ENCODE results near the gene EXOC6.

EXOC6 gene

GRCh38 chr10:93068411-93069244 is 220.3 kb downstream of the EXOC6 start:
- DNase-seq, result no peak

GRCh38 chr10:93069245-93069561 is 220.9 kb downstream of the EXOC6 start:
- no peak for DNase-seq

GRCh38 chr10:93070378-93071176 is 222.3 kb downstream of the EXOC6 start:
- no peak for DNase-seq

- DNase-seq, result no peak
Observed at GRCh38 chr10:93071177-93071472, 222.8 kb downstream of the EXOC6 start.

GRCh38 chr10:93071674-93072224 is 223.4 kb downstream of the EXOC6 start:
- DNase-seq, result no peak

DNA sequence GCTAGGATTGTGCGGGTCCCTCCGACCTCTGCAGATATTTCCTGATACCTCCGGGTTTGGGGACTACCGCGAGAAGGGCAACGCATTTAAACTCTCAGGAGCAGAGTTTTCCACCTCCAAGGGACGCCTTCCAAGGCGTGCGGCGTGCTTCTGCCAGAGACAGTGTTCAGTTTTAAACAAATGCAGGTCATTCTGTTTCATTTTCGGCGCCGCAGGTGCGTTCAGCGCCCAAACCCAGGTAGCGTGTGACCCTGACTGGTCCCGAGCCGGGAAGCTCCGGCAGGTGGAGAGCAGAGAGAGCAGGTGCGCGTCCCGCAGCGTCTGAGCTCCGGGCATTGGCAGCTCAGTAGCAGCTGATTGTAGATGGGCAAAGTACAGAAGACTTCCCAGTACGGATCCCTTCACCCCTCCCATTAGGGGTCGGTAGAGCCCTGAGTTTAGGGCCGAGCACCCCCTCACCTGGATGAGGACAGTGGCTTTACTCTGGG is 223.9 kb downstream of the EXOC6 start:
- no peak for DNase-seq

- no peak for DNase-seq
Observed at GRCh38 chr10:93072713-93073538, 224.6 kb downstream of the EXOC6 start.

DNA sequence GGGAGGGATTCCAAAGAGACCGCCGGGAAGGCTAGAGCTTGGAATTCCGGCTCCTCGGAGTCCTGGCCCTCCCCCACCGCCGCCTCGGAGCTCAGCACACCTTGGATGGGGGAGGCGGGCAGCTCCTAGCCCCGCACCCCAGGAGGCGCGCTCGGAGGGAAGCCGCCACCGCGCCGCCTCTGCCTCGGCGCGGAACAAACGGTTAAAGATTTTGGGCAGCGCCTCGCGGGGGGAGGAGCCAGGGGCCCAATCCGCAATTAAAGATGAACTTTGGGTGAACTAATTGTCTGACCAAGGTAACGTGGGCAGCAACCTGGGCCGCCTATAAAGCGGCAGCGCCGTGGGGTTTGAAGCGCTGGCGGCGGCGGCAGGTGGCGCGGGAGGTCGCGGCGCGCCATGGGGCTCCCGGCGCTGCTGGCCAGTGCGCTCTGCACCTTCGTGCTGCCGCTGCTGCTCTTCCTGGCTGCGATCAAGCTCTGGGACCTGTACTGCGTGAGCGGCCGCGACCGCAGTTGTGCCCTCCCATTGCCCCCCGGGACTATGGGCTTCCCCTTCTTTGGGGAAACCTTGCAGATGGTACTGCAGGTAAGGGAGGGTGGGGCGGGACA is 225.3 kb downstream of the EXOC6 start, which contains the start of gene CYP26A1:
Gene CYP26A1, plus strand, starts transcription at position 355 of the 608 bp plus-strand sequence. Its CDS starts 42 bp downstream, at position 397.
- DNase-seq, result no peak

- DNase-seq, result no peak
Observed at GRCh38 chr10:93074147-93074596, 225.9 kb downstream of the EXOC6 start.

DNA sequence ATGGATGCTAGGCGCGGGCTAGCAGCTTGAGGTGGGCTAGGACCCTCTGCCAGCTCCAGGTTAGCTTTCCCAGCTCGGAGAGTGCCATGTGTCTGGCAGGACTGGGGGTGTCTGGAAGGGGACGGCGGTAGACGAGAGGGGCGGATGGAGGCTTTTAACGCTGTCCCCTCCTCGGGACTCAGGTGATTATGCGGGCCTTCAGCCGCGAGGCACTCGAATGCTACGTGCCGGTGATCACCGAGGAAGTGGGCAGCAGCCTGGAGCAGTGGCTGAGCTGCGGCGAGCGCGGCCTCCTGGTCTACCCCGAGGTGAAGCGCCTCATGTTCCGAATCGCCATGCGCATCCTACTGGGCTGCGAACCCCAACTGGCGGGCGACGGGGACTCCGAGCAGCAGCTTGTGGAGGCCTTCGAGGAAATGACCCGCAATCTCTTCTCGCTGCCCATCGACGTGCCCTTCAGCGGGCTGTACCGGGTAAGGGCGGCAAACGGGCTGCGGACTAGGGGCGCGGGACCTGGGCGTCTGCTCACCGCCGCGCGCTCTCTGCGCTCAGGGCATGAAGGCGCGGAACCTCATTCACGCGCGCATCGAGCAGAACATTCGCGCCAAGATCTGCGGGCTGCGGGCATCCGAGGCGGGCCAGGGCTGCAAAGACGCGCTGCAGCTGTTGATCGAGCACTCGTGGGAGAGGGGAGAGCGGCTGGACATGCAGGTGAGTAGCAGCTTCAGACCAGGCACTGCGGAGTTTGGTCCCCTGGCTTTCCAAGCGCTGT is 226.5 kb downstream of the EXOC6 start:
- DNase-seq, result no peak

- DNase-seq, result no peak
Observed at GRCh38 chr10:93075369-93076221, 227.3 kb downstream of the EXOC6 start.

GRCh38 chr10:93076871-93077270 is 228.6 kb downstream of the EXOC6 start:
- DNase-seq, result no peak

GRCh38 chr10:93077860-93078337 is 229.6 kb downstream of the EXOC6 start:
- DNase-seq, result no peak

DNA sequence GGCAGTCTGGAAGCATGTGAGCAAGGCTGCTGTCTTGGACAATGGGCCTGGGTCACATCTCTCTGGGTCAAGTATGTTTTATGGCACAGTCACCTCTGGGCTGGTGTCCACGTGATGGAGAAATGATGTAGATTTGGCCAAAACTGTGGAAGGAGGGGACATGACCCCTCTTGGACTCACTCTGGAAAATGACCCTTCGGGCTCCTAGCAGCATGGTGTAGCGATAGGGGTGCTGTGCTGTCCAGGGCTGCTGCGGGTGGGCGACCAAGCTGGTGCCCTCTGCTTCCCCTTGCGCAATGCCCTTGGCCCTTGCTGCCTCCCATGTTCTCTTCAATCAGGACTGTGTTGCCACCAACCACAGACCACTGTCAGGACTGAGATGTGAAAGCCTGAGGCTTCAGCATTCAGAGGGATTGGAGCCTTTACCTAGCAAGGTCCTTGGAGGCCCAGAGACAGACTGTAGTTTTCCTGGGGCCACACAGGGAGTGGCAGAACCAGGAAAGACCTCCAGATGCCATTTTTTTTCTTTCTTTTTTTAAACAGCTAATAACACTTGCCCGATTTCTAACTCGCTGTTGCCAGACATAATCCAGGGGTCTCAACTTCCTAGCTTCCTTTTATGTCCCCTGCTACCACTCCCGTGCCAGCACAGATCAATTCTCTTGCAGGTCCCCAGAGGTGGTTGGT is 231.5 kb downstream of the EXOC6 start:
- DNase-seq, result no peak

- peak; percentile 53 for DNase-seq
Observed at GRCh38 chr10:93080350-93081046, 232.2 kb downstream of the EXOC6 start.

DNA sequence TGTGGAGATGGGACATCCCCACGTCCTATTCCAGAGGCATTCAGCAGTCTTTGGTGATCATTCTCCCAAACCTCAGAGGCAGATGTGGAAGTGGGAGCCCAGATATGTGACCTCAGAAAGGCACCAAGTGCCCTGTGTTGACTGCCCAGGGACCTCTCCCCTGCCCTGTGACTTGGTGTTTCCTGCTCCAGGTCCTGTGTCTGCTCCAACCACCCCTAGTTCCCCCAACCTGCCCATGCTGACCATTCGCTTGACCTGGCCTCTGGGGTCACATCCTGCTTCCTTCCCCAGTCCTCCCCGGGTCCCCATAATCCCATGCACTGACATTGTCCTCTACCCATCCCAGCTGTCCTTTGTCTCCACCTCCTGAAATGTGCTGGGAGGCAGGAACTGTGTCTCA is 233.0 kb downstream of the EXOC6 start:
- DNase-seq, result no peak

- no peak for DNase-seq
Observed at GRCh38 chr10:93081834-93082233, 233.5 kb downstream of the EXOC6 start.

DNA sequence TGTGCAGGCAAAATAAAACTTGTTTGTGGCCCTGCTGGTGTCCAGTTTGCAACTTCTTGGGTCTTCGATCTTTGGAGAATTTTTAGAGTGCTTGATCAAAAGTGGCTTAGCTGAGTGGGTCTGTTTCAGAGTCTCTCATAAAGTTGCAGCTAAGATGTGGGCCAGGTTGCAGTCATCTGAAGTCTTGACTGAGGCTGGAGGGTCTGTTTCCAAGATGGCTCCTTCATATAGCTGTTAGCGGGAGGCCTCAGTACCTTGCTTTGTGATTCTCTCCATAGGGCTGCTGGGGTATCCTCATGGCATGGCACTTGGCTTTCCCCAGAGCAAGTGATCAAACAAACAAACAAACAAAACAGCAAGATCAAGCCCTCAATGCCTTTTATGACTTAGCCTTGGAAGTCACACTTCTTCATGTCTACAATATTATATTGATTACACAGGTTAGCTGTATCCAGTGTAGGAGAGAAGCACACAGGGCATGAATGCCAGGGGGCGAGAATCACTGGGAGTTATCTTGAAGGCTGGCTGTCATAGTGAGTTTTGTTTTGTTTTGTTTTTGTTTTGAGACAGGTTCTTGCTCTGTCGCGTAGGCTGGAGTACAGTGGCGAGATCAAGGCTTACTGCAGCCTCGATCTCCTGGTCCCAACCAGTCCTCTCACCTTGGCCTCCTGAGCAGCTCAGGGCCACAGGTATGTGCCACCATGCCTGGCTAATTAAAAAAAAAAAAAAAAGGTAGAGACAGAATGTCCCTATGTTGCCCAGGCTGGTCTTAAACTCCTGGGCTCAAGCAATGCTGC is 235.6 kb downstream of the EXOC6 start:
- DNase-seq, result no peak

All from activated T-cell treated with anti-CD3 and anti-CD28 coated beads, Interleukin-2, amount 50 U/mL, for 1 hour (primary cell).